Trophoblast cell (in vitro differentiated cells and primary cell): ENCODE measurements around the gene IGF1R.

ENCODE experiments used
- DNase-seq, 2 donors: peaks; one replicate each; pipeline ENCODE4 v3.0.0-alpha.2; 2016
- H2AFZ ChIP-seq: 2 replicates; pipeline ENCODE4 v1.6.1; 2013; ENCODE audit warnings: low read length, moderate library complexity, mild to moderate bottlenecking; ENCODE audit not compliant: insufficient read depth, poor library complexity
- H2AK5ac ChIP-seq: 2 replicates; pipeline ENCODE4 v1.6.1; 2013; ENCODE audit warnings: mild to moderate bottlenecking, low read length
- H2BK120ac ChIP-seq: 2 replicates; pipeline ENCODE4 v1.6.1; 2013; ENCODE audit warnings: low read length, mild to moderate bottlenecking, moderate library complexity; ENCODE audit not compliant: insufficient read depth, poor library complexity
- H2BK12ac ChIP-seq: 2 replicates; pipeline ENCODE4 v1.6.1; 2013; ENCODE audit warnings: mild to moderate bottlenecking, low read length, moderate library complexity
- H2BK5ac ChIP-seq: 2 replicates; pipeline ENCODE4 v1.6.1; 2013; ENCODE audit warnings: low read length, low read depth, moderate library complexity, mild to moderate bottlenecking; ENCODE audit not compliant: poor library complexity
- H3K14ac ChIP-seq: 2 replicates; pipeline ENCODE4 v1.6.1; 2013; ENCODE audit warnings: mild to moderate bottlenecking, low read length
- H3K18ac ChIP-seq: 2 replicates; pipeline ENCODE4 v1.6.1; 2013; ENCODE audit warnings: mild to moderate bottlenecking, low read length
- H3K23ac ChIP-seq: 2 replicates; pipeline ENCODE4 v1.6.1; 2013; ENCODE audit warnings: low read length
- H3K27ac ChIP-seq: 2 replicates; pipeline ENCODE4 v1.5.1; 2013; ENCODE audit warnings: low read depth, mild to moderate bottlenecking, inconsistent platforms, low read length, moderate library complexity
- H3K27me3 ChIP-seq: 2 replicates; pipeline ENCODE4 v1.6.1; 2013; ENCODE audit warnings: inconsistent platforms, mild to moderate bottlenecking, low read length, moderate library complexity; ENCODE audit not compliant: insufficient read depth
- H3K36me3 ChIP-seq, 2 experiments: 1 replicate in 1 of 2; 2 replicates in 1 of 2; pipeline ENCODE4 v1.6.1; 2013; ENCODE audit warnings: low read length in 2 of 2, mild to moderate bottlenecking in 2 of 2, moderate library complexity in 1 of 2; ENCODE audit not compliant: insufficient read depth in 2 of 2, control insufficient read depth in 1 of 2
- H3K4ac ChIP-seq: 2 replicates; pipeline ENCODE4 v1.6.1; 2013; ENCODE audit warnings: low read depth, mild to moderate bottlenecking, low read length, moderate library complexity
- H3K4me1 ChIP-seq, 2 experiments: 1 replicate in 1 of 2; 2 replicates in 1 of 2; pipeline ENCODE4 v1.6.1; 2013; ENCODE audit warnings: low read length in 2 of 2, mild to moderate bottlenecking in 2 of 2, moderate library complexity in 1 of 2; ENCODE audit not compliant: insufficient read depth in 2 of 2, control insufficient read depth in 1 of 2
- H3K4me2 ChIP-seq: 2 replicates; pipeline ENCODE4 v1.6.1; 2013; ENCODE audit warnings: inconsistent platforms, mild to moderate bottlenecking, low read length, moderate library complexity
- H3K4me3 ChIP-seq: 2 replicates; pipeline ENCODE4 v1.5.1; 2013; ENCODE audit warnings: mild to moderate bottlenecking, low read depth, low read length, inconsistent platforms
- H3K79me1 ChIP-seq: one replicate; pipeline ENCODE4 v1.6.1; 2013; ENCODE audit warnings: low read length
- H3K79me2 ChIP-seq: 2 replicates; pipeline ENCODE4 v1.6.1; 2013; ENCODE audit warnings: low read length, mild to moderate bottlenecking; ENCODE audit not compliant: control insufficient read depth, insufficient read depth, poor library complexity
- H3K9ac ChIP-seq: 2 replicates; pipeline ENCODE4 v1.6.1; 2013; ENCODE audit warnings: mild to moderate bottlenecking, low read length
- H3K9me3 ChIP-seq: 2 replicates; pipeline ENCODE4 v1.6.1; 2013; ENCODE audit warnings: low read depth, mild to moderate bottlenecking, control low read depth, inconsistent platforms, low read length; ENCODE audit not compliant: insufficient read depth
- H4K12ac ChIP-seq: 2 replicates; pipeline ENCODE4 v1.6.1; 2013; ENCODE audit warnings: low read depth, mild to moderate bottlenecking, low read length, moderate library complexity
- H4K8ac ChIP-seq: 2 replicates; pipeline ENCODE4 v1.6.1; 2013; ENCODE audit warnings: low read depth, mild to moderate bottlenecking, low read length, moderate library complexity
- H4K91ac ChIP-seq: one replicate; pipeline ENCODE4 v1.6.1; 2013; ENCODE audit warnings: low read depth, mild to moderate bottlenecking, low read length, moderate library complexity
- WGBS: extraction: QIAGEN DNeasy Blood & Tissue Kit; methylation state at CpG from one replicate; pipeline ENCODE4 v1.1.7; 2013; ENCODE audit warnings: missing lambda C conversion rate; ENCODE audit not compliant: insufficient read length, insufficient coverage; ENCODE audit errors: extremely low coverage; 5-methylcytosine and 5-hydroxymethylcytosine counted together

IGF1R gene

DNA sequence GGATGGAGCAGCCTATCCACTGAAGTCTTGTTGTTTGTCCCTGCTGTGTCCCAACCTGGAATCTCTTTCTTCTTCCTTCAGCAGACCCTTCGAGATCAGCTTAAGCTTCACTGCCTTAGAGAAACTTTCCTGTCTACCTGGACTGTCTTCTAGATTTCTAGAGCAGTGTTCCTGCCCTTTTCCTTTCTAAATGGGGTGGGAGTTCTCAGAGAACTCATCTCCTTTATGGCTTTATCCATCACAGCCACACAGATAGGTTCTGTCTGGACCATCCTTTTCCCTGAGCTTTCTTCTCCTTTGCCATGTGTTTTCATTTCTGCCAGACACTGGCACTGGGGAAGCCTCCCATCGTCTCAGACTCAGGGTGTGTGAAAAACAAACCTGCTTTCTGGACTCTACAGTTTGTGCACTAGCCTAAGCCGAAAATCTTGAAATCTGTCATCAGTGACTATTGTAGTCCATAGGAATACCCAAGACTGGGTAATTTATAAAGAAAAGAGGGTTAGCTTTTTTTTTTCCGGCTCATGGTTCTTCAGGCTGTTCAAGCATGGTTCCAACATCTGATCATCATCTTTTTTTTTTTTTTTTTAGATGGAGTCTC lies 181.8 kb downstream of the IGF1R start:
- Histone ChIP-seq H4K91ac (no peak overlapping the region), H3K4me3 (no peak overlapping the region), H3K79me2 (peaks cover 2% of the 10 kb centered on the region), H3K9ac (no peak overlapping the region), H2AFZ (no peak overlapping the region), H3K9me3 (peaks cover 6% of the 10 kb centered on the region), H2BK5ac (no peak overlapping the region), H2BK120ac (no peak overlapping the region), H2AK5ac (no peak overlapping the region), H4K12ac (no peak overlapping the region), H3K4me1 (no peaks in the 10 kb centered on the region), H3K4ac (no peak overlapping the region), H3K79me1 (no peaks in the 10 kb centered on the region), H2BK12ac (no peak overlapping the region), H3K27ac (no peak overlapping the region), H4K8ac (no peak overlapping the region), H3K14ac (no peak overlapping the region), H3K18ac (no peak overlapping the region), H3K4me2 (no peak overlapping the region), H3K23ac (no peak overlapping the region), H3K36me3 (peaks cover 0 to 14% of the 10 kb centered on the region in 2 experiments), H3K27me3 (no peaks in the 10 kb centered on the region)
- WGBS = no CpG with 5 or more reads among the region's 4 CpGs
- DNase-seq = no peak

DNA sequence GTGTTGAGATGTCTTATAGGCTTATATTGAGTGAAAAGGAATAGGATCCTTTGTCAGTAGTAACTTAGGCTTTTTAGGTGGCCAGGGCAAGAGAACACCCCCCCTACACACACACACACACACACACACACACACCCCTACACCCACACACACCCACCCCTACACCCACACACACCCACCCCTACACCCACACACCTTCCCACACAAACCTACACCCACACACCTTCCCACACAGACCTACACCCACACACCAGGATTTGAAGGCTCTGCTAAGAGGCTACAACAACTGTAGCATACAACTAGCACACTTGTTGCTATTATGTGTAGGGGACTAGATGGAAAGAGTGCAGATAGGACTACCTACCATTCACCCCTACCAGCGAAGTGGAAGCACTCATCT lies 186.6 kb downstream of the IGF1R start:
- no peak overlapping the region for H2BK120ac ChIP-seq
- H3K9me3 ChIP-seq = peaks cover 6% of the 10 kb centered on the region
- no peak overlapping the region for H4K8ac ChIP-seq
- no peak overlapping the region for H3K9ac ChIP-seq
- H4K91ac ChIP-seq = no peak overlapping the region
- H2AFZ ChIP-seq = no peak overlapping the region
- no CpG with 5 or more reads among the region's 1 CpG for WGBS
- H3K27me3 ChIP-seq = no peaks in the 10 kb centered on the region
- H3K14ac ChIP-seq = no peak overlapping the region
- no peak overlapping the region for H3K4me3 ChIP-seq
- H3K18ac ChIP-seq = no peak overlapping the region
- H3K23ac ChIP-seq = no peak overlapping the region
- no peak for DNase-seq
- no peak overlapping the region for H2BK12ac ChIP-seq
- H2AK5ac ChIP-seq = no peak overlapping the region
- no peak overlapping the region for H4K12ac ChIP-seq
- no peaks in the 10 kb centered on the region for H3K4me1 ChIP-seq
- H3K36me3 ChIP-seq = peaks cover 0 to 10% of the 10 kb centered on the region in 2 experiments
- no peaks in the 10 kb centered on the region for H3K79me2 ChIP-seq
- H3K79me1 ChIP-seq = no peaks in the 10 kb centered on the region
- H3K27ac ChIP-seq = no peak overlapping the region
- H2BK5ac ChIP-seq = no peak overlapping the region
- H3K4me2 ChIP-seq = no peak overlapping the region
- no peak overlapping the region for H3K4ac ChIP-seq

DNA sequence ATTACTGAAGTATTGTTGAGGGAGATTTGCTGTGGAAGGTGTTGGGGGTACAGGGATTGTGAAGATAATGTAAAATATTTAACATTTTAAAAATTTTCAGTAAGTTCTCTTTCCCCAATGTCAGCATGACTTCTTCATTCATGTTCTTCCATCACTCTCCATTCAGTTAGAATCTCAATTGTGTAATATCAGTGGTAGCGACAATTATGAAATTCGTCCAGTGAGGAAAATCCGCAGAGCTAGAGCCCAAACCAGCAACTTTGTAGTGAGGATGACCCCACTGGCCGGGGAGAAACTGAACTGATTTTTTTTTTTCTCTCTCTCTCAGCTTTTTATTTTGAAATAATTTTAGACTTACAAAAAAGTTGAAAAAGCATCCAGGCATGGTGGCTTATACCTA lies 187.5 kb downstream of the IGF1R start:
- no peak overlapping the region for H2BK12ac ChIP-seq
- H3K4ac ChIP-seq = no peak overlapping the region
- H4K12ac ChIP-seq = no peak overlapping the region
- H3K4me2 ChIP-seq = no peak overlapping the region
- no peak overlapping the region for H3K23ac ChIP-seq
- peaks cover 0 to 5% of the 10 kb centered on the region in 2 experiments for H3K36me3 ChIP-seq
- H3K9ac ChIP-seq = no peak overlapping the region
- no peak overlapping the region for H2BK120ac ChIP-seq
- no CpG with 5 or more reads among the region's 4 CpGs for WGBS
- no peak overlapping the region for H4K8ac ChIP-seq
- H2AFZ ChIP-seq = no peak overlapping the region
- DNase-seq = no peak
- H3K27ac ChIP-seq = no peak overlapping the region
- H3K27me3 ChIP-seq = no peaks in the 10 kb centered on the region
- H3K79me1 ChIP-seq = no peaks in the 10 kb centered on the region
- H2BK5ac ChIP-seq = no peak overlapping the region
- no peaks in the 10 kb centered on the region for H3K4me1 ChIP-seq
- no peak overlapping the region for H3K14ac ChIP-seq
- H3K18ac ChIP-seq = no peak overlapping the region
- peaks cover 3% of the 10 kb centered on the region for H3K9me3 ChIP-seq
- H3K4me3 ChIP-seq = no peak overlapping the region
- H3K79me2 ChIP-seq = no peaks in the 10 kb centered on the region
- no peak overlapping the region for H2AK5ac ChIP-seq
- H4K91ac ChIP-seq = no peak overlapping the region

DNA sequence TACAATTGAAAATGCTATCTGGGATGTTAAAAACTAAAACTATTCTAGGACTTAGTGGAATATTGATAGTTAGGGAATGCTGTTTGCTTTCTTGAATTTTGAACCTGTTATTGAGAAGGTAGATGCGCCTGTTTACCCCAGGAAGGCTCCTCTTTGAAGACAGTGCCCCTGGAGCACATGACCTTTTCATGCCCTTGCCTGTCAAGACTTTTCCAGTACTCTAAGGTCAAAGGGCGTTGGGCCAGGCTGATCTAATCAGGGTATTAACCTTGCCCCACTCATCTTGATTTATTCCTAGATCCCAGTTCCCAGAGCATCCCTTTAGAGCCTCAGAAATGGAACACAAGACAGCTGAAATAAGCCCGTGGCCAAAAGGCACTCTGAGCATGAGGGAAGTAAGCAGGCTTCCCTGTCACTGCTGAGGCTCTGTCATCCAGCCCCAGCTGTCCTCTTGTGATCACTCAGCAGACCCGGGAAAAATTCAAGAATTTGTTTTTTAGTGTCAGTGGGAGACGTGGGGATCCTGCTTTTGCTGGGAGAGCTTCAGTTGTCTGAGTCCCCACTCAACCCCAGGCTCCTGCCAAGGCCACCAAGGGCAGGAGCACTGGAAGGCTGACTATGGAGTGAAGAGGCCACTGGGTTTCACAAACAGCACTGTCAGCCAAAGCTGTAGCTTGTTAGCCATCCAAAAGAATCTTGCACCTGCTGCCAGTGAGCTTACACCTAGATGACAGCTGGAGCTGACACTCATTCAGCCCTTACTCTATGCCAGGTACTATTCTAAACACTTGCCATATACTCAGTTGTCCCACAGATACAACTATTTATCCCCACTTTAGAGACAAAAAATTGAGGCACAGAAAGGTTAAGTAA lies 190.3 kb downstream of the IGF1R start:
- Histone ChIP-seq H3K23ac (no peak overlapping the region), H3K27me3 (no peaks in the 10 kb centered on the region), H3K18ac (peak overlapping the region; percentile 38), H2AK5ac (no peak overlapping the region), H3K14ac (no peak overlapping the region), H3K36me3 (peaks cover 0 to 2% of the 10 kb centered on the region in 2 experiments), H4K8ac (peak overlapping the region; percentile 25), H2BK5ac (no peak overlapping the region), H3K79me1 (no peaks in the 10 kb centered on the region), H3K9ac (no peak overlapping the region), H3K4ac (peak overlapping the region; percentile 72), H3K9me3 (no peaks in the 10 kb centered on the region), H3K79me2 (no peaks in the 10 kb centered on the region), H4K91ac (no peak overlapping the region), H2BK120ac (no peak overlapping the region), H2BK12ac (no peak overlapping the region), H4K12ac (no peak overlapping the region), H2AFZ (no peak overlapping the region), H3K4me3 (no peak overlapping the region), H3K27ac (no peak overlapping the region), H3K4me1 (no peaks in the 10 kb centered on the region), H3K4me2 (no peak overlapping the region)
- no CpG with 5 or more reads among the region's 5 CpGs for WGBS
- no peak for DNase-seq
